NCI-H1092 treated with DMSO at 0.1 percent for 48 hours (cell line): ENCODE measurements around the gene ASXL1.
"Not testable (repeated sequence)": the region's sequence is repeated elsewhere in the genome, so short reads cannot be mapped to it uniquely, and the experiment has no call there.

Source experiments
- DNase-seq: peaks from one replicate; lab custom pipeline; 2025; lab: John Stamatoyannopoulos, UW

The ASXL1 gene

GRCh38 chr20:32357869-32358631 is at the start of gene ASXL1:
Gene ASXL1 (plus strand): TSS chr20:32358331. CDS start chr20:32358776, 445 bp downstream.
- DNase-seq: peak; percentile 98

GRCh38 chr20:32312718-32313424 is 45.3 kb upstream of the ASXL1 start:
- no peak for DNase-seq

- DNase-seq: no peak
These were observed 43.4 kb upstream of the ASXL1 start for GRCh38 chr20:32314768-32315167.

- DNase-seq: no peak
These were observed 42.7 kb upstream of the ASXL1 start for GRCh38 chr20:32315399-32315798.

- DNase-seq: no peak
These were observed 42.2 kb upstream of the ASXL1 start for GRCh38 chr20:32315891-32316290.

- no peak for DNase-seq
These were observed 41.5 kb upstream of the ASXL1 start for GRCh38 chr20:32316667-32317066.

GRCh38 chr20:32319100-32319499 is 39.0 kb upstream of the ASXL1 start:
- DNase-seq: no peak

GRCh38 chr20:32320305-32320704 is 37.8 kb upstream of the ASXL1 start:
- DNase-seq: no peak

- DNase-seq: no peak
These were observed 36.7 kb upstream of the ASXL1 start for GRCh38 chr20:32321390-32321789.

- DNase-seq: not testable (repeated sequence)
These were observed 35.9 kb upstream of the ASXL1 start for GRCh38 chr20:32322260-32322659.

GRCh38 chr20:32323761-32324160 is 34.4 kb upstream of the ASXL1 start:
- not testable (repeated sequence) for DNase-seq

- peak; percentile 86 for DNase-seq
These were observed 32.2 kb upstream of the ASXL1 start for GRCh38 chr20:32325706-32326503.

GRCh38 chr20:32326504-32326845 is 31.7 kb upstream of the ASXL1 start:
- DNase-seq: peak; percentile 77

GRCh38 chr20:32327087-32327681 is 30.9 kb upstream of the ASXL1 start:
- DNase-seq: peak; percentile 26

- no peak for DNase-seq
These were observed 28.1 kb upstream of the ASXL1 start for GRCh38 chr20:32329817-32330554.

GRCh38 chr20:32330555-32330897 is 27.6 kb upstream of the ASXL1 start:
- DNase-seq: no peak

- DNase-seq: no peak
These were observed 25.5 kb upstream of the ASXL1 start for GRCh38 chr20:32332614-32333013.

GRCh38 chr20:32333181-32333987 is 24.7 kb upstream of the ASXL1 start:
- no peak for DNase-seq

GRCh38 chr20:32333988-32334885 is 23.9 kb upstream of the ASXL1 start:
- DNase-seq: no peak

GRCh38 chr20:32336918-32337347 is 21.2 kb upstream of the ASXL1 start:
- peak; percentile 11 for DNase-seq
